ENCODE data around the gene C16orf96.

The C16orf96 gene

GRCh38 chr16:4646773-4647643 lies 90.9 kb downstream of the C16orf96 start:
- no peak for DNase-seq (ENCODE audit: low read depth)

- DNase-seq (ENCODE audit: low read depth), result no peak
Measured at GRCh38 chr16:4647644-4647980, 91.5 kb downstream of the C16orf96 start.

- no peak for DNase-seq (ENCODE audit: low read depth)
Measured at GRCh38 chr16:4648917-4649316, 92.8 kb downstream of the C16orf96 start.

GRCh38 chr16:4649744-4650442 lies 93.8 kb downstream of the C16orf96 start:
- no peak for DNase-seq (ENCODE audit: low read depth)

Data from stimulated activated CD8-positive, alpha-beta memory T cell treated with anti-CD3 and anti-CD28 coated beads, Interleukin-12 subunit alpha, Interleukin-12 subunit beta, amount 100 ng/mL, for 4 hours (primary cell).